ENCODE results near the gene TSNAXIP1. TPM values are rescaled to one million over a fixed set of nuclear protein-coding genes. Genes with fewer than 3 reads are reported as not detected.

Gene TSNAXIP1
- total and polyA plus RNA-seq, 10 of the 15 experiments (the other 5 are each of a cell fraction or from before 2014, with no cell fraction given), result 0.09 to 0.63 (median 0.37) TPM; not detected in 1

GRCh38 chr16:67763066-67763465 is 43.6 kb upstream of the TSNAXIP1 start:
- Histone ChIP-seq H4K20me1 (ENCODE audit: control insufficient read depth, insufficient read depth) (peaks cover 2% of the 10 kb centered on the region; the same call in 1 of the 2 replicates), H3K4me3 (no peak overlapping the region), H3K4me1 (ENCODE audit: control insufficient read depth, insufficient read depth, low read length) (no peaks in the 10 kb centered on the region), H3K27me3 (replicated peaks in 1 of 2; ENCODE audit: control insufficient read depth in 2 of 2, insufficient read depth in 2 of 2, low read length in 1 of 2) (no peaks in the 10 kb centered on the region), H3K9ac (ENCODE audit: control insufficient read depth, insufficient read depth, low read length) (no peak overlapping the region), H2AFZ (ENCODE audit: control insufficient read depth, low read depth, low read length) (no peak overlapping the region), H3K4me2 (ENCODE audit: control insufficient read depth, insufficient read depth) (no peak overlapping the region), H3K27ac (ENCODE audit: control insufficient read depth, insufficient read depth) (no peak overlapping the region), H3K36me3 (ENCODE audit: control insufficient read depth in 2 of 2, insufficient read depth in 2 of 2, low read length in 1 of 2) (peaks cover 12% of the 10 kb centered on the region in 2 experiments), H3K9me3 (replicated peaks; ENCODE audit: control insufficient read depth, insufficient read depth, low read length) (no peaks in the 10 kb centered on the region), H3K79me2 (ENCODE audit: control insufficient read depth, insufficient read depth, low read length) (0 out of 2 replicates have a peak, but pooled peaks cover 1% of the 10 kb centered on the region)
- ChIA-PET SMC1A (ENCODE audit: uncharacterized antibody, unreplicated experiment) (no interaction called here), POLR2A (no interaction called here), RAD21 (ENCODE audit: unreplicated experiment) (no interaction called here), CTCF (interaction anchor here (1.7 kb wide), 1 partner anchor 242 kb away, joined by 3 read pairs; no protein-coding TSS in a partner anchor)
- TF ChIP-seq WRNIP1 (IDR thresholded peaks at IDR 0.05; ENCODE audit: borderline replicate concordance, low read depth, low read length) (no peak), ZBED1 (IDR thresholded peaks at IDR 0.05; ENCODE audit: borderline replicate concordance) (no peak), BHLHE40 (IDR thresholded peaks at IDR 0.05; ENCODE audit: borderline replicate concordance in 1 of 2, low read depth in 2 of 2, low read length in 1 of 2) (no peak), CBX5 (IDR thresholded peaks at IDR 0.05; ENCODE audit: low read depth) (no peak)
- no TSS peak for BruUV-seq (replicated peaks)
- ATAC-seq (no peak), DNase-seq (ENCODE audit: low read depth, low spot score) (no peak), FAIRE-seq (no peak)
- 86% methylated on average over 5 of the region's 5 CpGs for WGBS (ENCODE audit: insufficient coverage, insufficient replicate concordance, low lambda C conversion rate, missing lambda C conversion rate)
- in situ Hi-C loops (cut with MboI), result no loop called here
- intact Hi-C loops (cut with micrococcal nuclease; ENCODE audit: unreplicated experiment), result no loop called here

GRCh38 chr16:67764158-67764667 is 42.5 kb upstream of the TSNAXIP1 start:
- in situ Hi-C loops (cut with MboI), result no loop called here
- Histone ChIP-seq H3K4me1 (ENCODE audit: control insufficient read depth, insufficient read depth, low read length) (no peaks in the 10 kb centered on the region), H3K4me3 (no peak overlapping the region), H3K79me2 (ENCODE audit: control insufficient read depth, insufficient read depth, low read length) (0 out of 2 replicates have a peak, but pooled peaks cover 1% of the 10 kb centered on the region), H3K9me3 (replicated peaks; ENCODE audit: control insufficient read depth, insufficient read depth, low read length) (no peaks in the 10 kb centered on the region), H3K9ac (ENCODE audit: control insufficient read depth, insufficient read depth, low read length) (no peak overlapping the region), H2AFZ (ENCODE audit: control insufficient read depth, low read depth, low read length) (no peak overlapping the region), H4K20me1 (ENCODE audit: control insufficient read depth, insufficient read depth) (peaks cover 2% of the 10 kb centered on the region; the same call in 1 of the 2 replicates), H3K27ac (ENCODE audit: control insufficient read depth, insufficient read depth) (no peak overlapping the region), H3K36me3 (ENCODE audit: control insufficient read depth in 2 of 2, insufficient read depth in 2 of 2, low read length in 1 of 2) (peaks cover 8 to 12% of the 10 kb centered on the region in 2 experiments), H3K4me2 (ENCODE audit: control insufficient read depth, insufficient read depth) (no peak overlapping the region), H3K27me3 (replicated peaks in 1 of 2; ENCODE audit: control insufficient read depth in 2 of 2, insufficient read depth in 2 of 2, low read length in 1 of 2) (no peaks in the 10 kb centered on the region)
- intact Hi-C loops (cut with micrococcal nuclease; ENCODE audit: unreplicated experiment), result no loop called here
- ChIA-PET RAD21 (ENCODE audit: unreplicated experiment) (no interaction called here), POLR2A (no interaction called here), CTCF (no interaction called here), SMC1A (ENCODE audit: uncharacterized antibody, unreplicated experiment) (no interaction called here)
- 80% methylated on average over 7 of the region's 7 CpGs for WGBS (ENCODE audit: insufficient coverage, insufficient replicate concordance, low lambda C conversion rate, missing lambda C conversion rate)
- ATAC-seq (no peak), FAIRE-seq (no peak), DNase-seq (ENCODE audit: low read depth, low spot score) (no peak)
- no TSS peak for BruUV-seq (replicated peaks)
- TF ChIP-seq SREBF1 (IDR thresholded peaks at IDR 0.05; ENCODE audit: low read length) (no peak), RAD21 (IDR thresholded peaks at IDR 0.05; ENCODE audit: insufficient read depth, low read depth, low read length) (no peak), ZSCAN29 (IDR thresholded peaks at IDR 0.05) (no peak), ZBTB11 (CRISPR knock-in tag; IDR thresholded peaks at IDR 0.05) (no peak), PAX8 (IDR thresholded peaks at IDR 0.05) (no peak), SP1 (IDR thresholded peaks at IDR 0.05; ENCODE audit: low read depth, low read length) (no peak), CHD2 (IDR thresholded peaks at IDR 0.05; ENCODE audit: borderline replicate concordance, low read depth, low read length) (no peak), CEBPZ (IDR thresholded peaks at IDR 0.05; ENCODE audit: low read depth, low read length) (no peak)
